Fibroblast of lung (primary cell): ENCODE results near the gene CHD6. TPM values are rescaled to one million over a fixed set of nuclear protein-coding genes. Genes with fewer than 3 reads are reported as not detected.

Source experiments
- DNase-seq, 2 donors: peaks; one replicate each; pipeline versions ENCODE4 v3.0.0 to v3.0.0-alpha.2; 2010; ENCODE audit warnings: low read depth in 2 of 2
- H2AFZ ChIP-seq: 2 replicates; pipeline ENCODE4 v1.5.1; 2012; ENCODE audit warnings: low read length, control low read depth, inconsistent platforms
- H3K27ac ChIP-seq: 2 replicates; pipeline ENCODE4 v1.5.1; 2011; ENCODE audit warnings: low read length, control low read depth; ENCODE audit not compliant: insufficient read depth
- H3K27me3 ChIP-seq: 2 replicates; pipeline ENCODE4 v1.5.1; 2011; ENCODE audit warnings: mild to moderate bottlenecking, low read length; ENCODE audit not compliant: control insufficient read depth, insufficient read depth
- H3K36me3 ChIP-seq: 2 replicates; pipeline ENCODE4 v1.5.1; 2011; ENCODE audit warnings: low read length; ENCODE audit not compliant: control insufficient read depth, insufficient read depth
- H3K4me1 ChIP-seq: 2 replicates; pipeline ENCODE4 v1.5.1; 2011; ENCODE audit warnings: low read length; ENCODE audit not compliant: control insufficient read depth, insufficient read depth; ENCODE audit errors: extremely low read depth
- H3K4me2 ChIP-seq: 2 replicates; pipeline ENCODE4 v1.5.1; 2011; ENCODE audit warnings: low read length, control low read depth; ENCODE audit not compliant: insufficient read depth; ENCODE audit errors: extremely low read depth
- H3K4me3 ChIP-seq, 4 experiments: fragments of 200-600 bp in 1 of 4; sonication (generic) in 1 of 4; replicated peaks in 1 of 4; 2 replicates each; pipeline ENCODE4 v1.5.1; 2011 to 2016; ENCODE audit warnings: low read length in 4 of 4, low read depth in 3 of 4, mild to moderate bottlenecking in 3 of 4, control low read depth in 2 of 4, inconsistent platforms in 1 of 4, mixed read lengths in 1 of 4; ENCODE audit not compliant: insufficient read depth in 1 of 4; ENCODE audit errors: control extremely low read depth in 1 of 4
- H3K79me2 ChIP-seq: 2 replicates; pipeline ENCODE4 v1.5.1; 2012; ENCODE audit warnings: mild to moderate bottlenecking, low read length, inconsistent platforms; ENCODE audit not compliant: control insufficient read depth, insufficient read depth
- H3K9ac ChIP-seq: 2 replicates; pipeline ENCODE4 v1.5.1; 2011; ENCODE audit warnings: mild to moderate bottlenecking, low read length, control low read depth; ENCODE audit not compliant: insufficient read depth
- H3K9me3 ChIP-seq: 2 replicates; pipeline ENCODE4 v1.5.1; 2012; ENCODE audit warnings: low read depth, low read length; ENCODE audit not compliant: control insufficient read depth, insufficient read depth
- H4K20me1 ChIP-seq: 2 replicates; pipeline ENCODE4 v1.5.1; 2011; ENCODE audit warnings: low read length; ENCODE audit not compliant: control insufficient read depth, insufficient read depth; ENCODE audit errors: extremely low read depth
- CTCF ChIP-seq, 2 donors: IDR thresholded peaks in 1 of 2; conservative IDR thresholded peaks in 1 of 2; 1 replicate in 1 of 2; 2 replicates in 1 of 2; pipeline ENCODE4 v1.5.1; 2011 to 2012; ENCODE audit warnings: low read length in 2 of 2, control low read depth in 1 of 2, inconsistent platforms in 1 of 2, low read depth in 1 of 2, mild to moderate bottlenecking in 1 of 2
- EZH2 ChIP-seq: IDR thresholded peaks from 2 replicates; pipeline ENCODE4 v1.5.1; 2012; ENCODE audit warnings: low read length, control low read depth, mild to moderate bottlenecking; ENCODE audit errors: missing control alignments
- polyA plus RNA-seq, 2 donors: library from polyadenylated mRNA; depleted of rRNA in 1 of 2; stranded (reverse) in 1 of 2; unstranded in 1 of 2; fragments of >200 nt; gene quantifications; 2 replicates each; pipeline ENCODE4 v1.2.1, GENCODE V29; 2011 to 2012; ENCODE audit warnings: missing spikeins in 1 of 2
- total RNA-seq: library from RNA; depleted of rRNA; stranded (reverse); fragments of >200 nt; gene quantifications from 2 replicates; pipeline ENCODE4 v1.2.1, GENCODE V29; 2014

The CHD6 gene
- total and polyA plus RNA-seq, 2 donors (not counting 1 experiment from before 2014, with no cell fraction given): 13.4 to 25.9 TPM

GRCh38 chr20:41483553-41483930 lies 134.6 kb downstream of the CHD6 start:
- H3K27me3 ChIP-seq: no peaks in the 10 kb centered on the region
- no peak overlapping the region for H2AFZ ChIP-seq
- no peaks in the 10 kb centered on the region for H3K79me2 ChIP-seq
- H3K9ac ChIP-seq: no peak overlapping the region
- no peak overlapping the region for H3K4me3 ChIP-seq
- H3K9me3 ChIP-seq: no peaks in the 10 kb centered on the region
- DNase-seq: peak in 1 of 2 donors; percentile 70
- H3K4me2 ChIP-seq: no peak overlapping the region
- H3K27ac ChIP-seq: peak overlapping the region; percentile 57
- TF ChIP-seq CTCF (conservative IDR thresholded peaks at IDR 0.05 in 1 of 2, IDR thresholded peaks at IDR 0.05 in 1 of 2; ENCODE audit: low read depth in 1 of 2, low read length in 2 of 2) (no peak), EZH2 (no peak)
- peaks cover 4% of the 10 kb centered on the region for H3K4me1 ChIP-seq
- no peaks in the 10 kb centered on the region for H3K36me3 ChIP-seq
- no peaks in the 10 kb centered on the region for H4K20me1 ChIP-seq

- Histone ChIP-seq H3K36me3 (no peaks in the 10 kb centered on the region), H3K4me1 (peaks cover 4% of the 10 kb centered on the region), H3K4me3 (no peak overlapping the region), H2AFZ (no peak overlapping the region), H3K9ac (no peak overlapping the region), H3K9me3 (no peaks in the 10 kb centered on the region), H3K27me3 (no peaks in the 10 kb centered on the region), H3K27ac (peak overlapping the region; percentile 57), H4K20me1 (no peaks in the 10 kb centered on the region), H3K79me2 (no peaks in the 10 kb centered on the region), H3K4me2 (peak overlapping the region; percentile 4)
- peak; percentile 73 to 97 for DNase-seq
- TF ChIP-seq CTCF (conservative IDR thresholded peaks at IDR 0.05 in 1 of 2, IDR thresholded peaks at IDR 0.05 in 1 of 2; ENCODE audit: low read depth in 1 of 2, low read length in 2 of 2) (no peak), EZH2 (no peak)
These were observed 135.3 kb downstream of the CHD6 start for GRCh38 chr20:41482647-41483552.

GRCh38 chr20:41480054-41480770 lies 138.0 kb downstream of the CHD6 start:
- Histone ChIP-seq H3K27ac (no peak overlapping the region), H2AFZ (no peak overlapping the region), H3K27me3 (no peaks in the 10 kb centered on the region), H3K4me3 (no peak overlapping the region), H4K20me1 (no peaks in the 10 kb centered on the region), H3K36me3 (peaks cover 2% of the 10 kb centered on the region), H3K4me2 (no peak overlapping the region), H3K79me2 (no peaks in the 10 kb centered on the region), H3K9ac (no peak overlapping the region), H3K9me3 (no peaks in the 10 kb centered on the region), H3K4me1 (peaks cover 6% of the 10 kb centered on the region)
- no peak for TF ChIP-seq EZH2
- TF ChIP-seq CTCF (conservative IDR thresholded peaks at IDR 0.05 in 1 of 2, IDR thresholded peaks at IDR 0.05 in 1 of 2; ENCODE audit: low read depth in 1 of 2, low read length in 2 of 2): no peak
- DNase-seq: no peak
